ENCODE measurements around the gene JCAD. TPM values are rescaled to one million over a fixed set of nuclear protein-coding genes. Genes with fewer than 3 reads are reported as not detected.

Gene JCAD
- total RNA-seq, 2 donors from 2014 or later, result 40.8 to 52.2 TPM

GRCh38 chr10:30096564-30096963, 37.2 kb upstream of the JCAD start:
- Histone ChIP-seq H3K9ac (ENCODE audit: extremely low read depth, low read length, poor library complexity, severe bottlenecking) (no peak overlapping the region), H3K36me3 (ENCODE audit: control insufficient read depth, insufficient read depth, low read length) (no peaks in the 10 kb centered on the region), H3K27ac (ENCODE audit: low read depth, low read length) (no peak overlapping the region), H3K27me3 (ENCODE audit: control insufficient read depth, insufficient read depth, low read length, poor library complexity, severe bottlenecking) (peaks cover 8% of the 10 kb centered on the region), H3K9me3 (ENCODE audit: control insufficient read depth, low read length) (no peaks in the 10 kb centered on the region), H3K4me1 (ENCODE audit: control insufficient read depth, insufficient read depth, low read length) (no peaks in the 10 kb centered on the region), H3K4me3 (ENCODE audit: low read length) (no peak overlapping the region)
- DNase-seq, result no peak
- no peak for TF ChIP-seq CTCF (conservative IDR thresholded peaks at IDR 0.05)
- 91 to 94% methylated on average over 3 to 4 of the region's 4 CpGs for WGBS, 2 experiments (ENCODE audit: insufficient coverage in 1 of 2, insufficient read length in 1 of 2)
- H3K27ac Mint-ChIP-seq, result no peak overlapping the region
- peaks cover 29% of the 10 kb centered on the region for H3K27me3 Mint-ChIP-seq (ENCODE audit: insufficient read depth)
- no peak overlapping the region for H3K4me3 Mint-ChIP-seq
- no peaks in the 10 kb centered on the region for H3K9me3 Mint-ChIP-seq
- peaks cover 18% of the 10 kb centered on the region for H3K4me1 Mint-ChIP-seq
- no peaks in the 10 kb centered on the region for H3K36me3 Mint-ChIP-seq (ENCODE audit: low read depth)

- WGBS, 2 experiments (ENCODE audit: insufficient coverage in 1 of 2, insufficient read length in 1 of 2), result 92 to 95% methylated on average over 6 of the region's 6 CpGs
- Histone ChIP-seq H3K4me1 (ENCODE audit: control insufficient read depth, insufficient read depth, low read length) (no peaks in the 10 kb centered on the region), H3K27ac (ENCODE audit: low read depth, low read length) (no peak overlapping the region), H3K36me3 (ENCODE audit: control insufficient read depth, insufficient read depth, low read length) (no peaks in the 10 kb centered on the region), H3K9ac (ENCODE audit: extremely low read depth, low read length, poor library complexity, severe bottlenecking) (no peak overlapping the region), H3K9me3 (ENCODE audit: control insufficient read depth, low read length) (no peaks in the 10 kb centered on the region), H3K4me3 (ENCODE audit: low read length) (no peak overlapping the region), H3K27me3 (ENCODE audit: control insufficient read depth, insufficient read depth, low read length, poor library complexity, severe bottlenecking) (peaks cover 8% of the 10 kb centered on the region)
- Mint-ChIP-seq H3K36me3 (ENCODE audit: low read depth) (no peaks in the 10 kb centered on the region), H3K4me1 (peaks cover 18% of the 10 kb centered on the region), H3K9me3 (no peaks in the 10 kb centered on the region), H3K4me3 (no peak overlapping the region), H3K27me3 (ENCODE audit: insufficient read depth) (peaks cover 31% of the 10 kb centered on the region), H3K27ac (no peak overlapping the region)
- DNase-seq, result no peak
- TF ChIP-seq CTCF (conservative IDR thresholded peaks at IDR 0.05), result no peak
Measured at GRCh38 chr10:30095631-30096422, 36.4 kb upstream of the JCAD start.

GRCh38 chr10:30094601-30095000, 35.2 kb upstream of the JCAD start:
- Mint-ChIP-seq H3K4me3 (no peak overlapping the region), H3K36me3 (ENCODE audit: low read depth) (no peaks in the 10 kb centered on the region), H3K27ac (no peak overlapping the region), H3K4me1 (peaks cover 16% of the 10 kb centered on the region), H3K27me3 (ENCODE audit: insufficient read depth) (peaks cover 39% of the 10 kb centered on the region), H3K9me3 (no peaks in the 10 kb centered on the region)
- Histone ChIP-seq H3K9me3 (ENCODE audit: control insufficient read depth, low read length) (no peaks in the 10 kb centered on the region), H3K27ac (ENCODE audit: low read depth, low read length) (no peak overlapping the region), H3K9ac (ENCODE audit: extremely low read depth, low read length, poor library complexity, severe bottlenecking) (no peak overlapping the region), H3K36me3 (ENCODE audit: control insufficient read depth, insufficient read depth, low read length) (no peaks in the 10 kb centered on the region), H3K4me1 (ENCODE audit: control insufficient read depth, insufficient read depth, low read length) (no peaks in the 10 kb centered on the region), H3K4me3 (ENCODE audit: low read length) (no peak overlapping the region), H3K27me3 (ENCODE audit: control insufficient read depth, insufficient read depth, low read length, poor library complexity, severe bottlenecking) (peaks cover 14% of the 10 kb centered on the region)
- 88 to 92% methylated on average over 1 to 5 of the region's 5 CpGs for WGBS, 2 experiments (ENCODE audit: insufficient coverage in 1 of 2, insufficient read length in 1 of 2)
- no peak for DNase-seq
- TF ChIP-seq CTCF (conservative IDR thresholded peaks at IDR 0.05), result no peak
